NCI-H1105 (cell line): Measurements from ENCODE around the gene MFRP.

Experiments used
- DNase-seq: peaks from one replicate; lab custom pipeline; 2025; lab: John Stamatoyannopoulos, UW

The MFRP gene

GRCh38 chr11:119295178-119295577, 51.3 kb downstream of the MFRP start:
- DNase-seq, result no peak

- no peak for DNase-seq
Observed at GRCh38 chr11:119293461-119293860, 53.0 kb downstream of the MFRP start.

GRCh38 chr11:119290894-119291497, 55.5 kb downstream of the MFRP start:
- DNase-seq, result no peak
